Measurements from ENCODE around the gene SAMSN1.

DNA sequence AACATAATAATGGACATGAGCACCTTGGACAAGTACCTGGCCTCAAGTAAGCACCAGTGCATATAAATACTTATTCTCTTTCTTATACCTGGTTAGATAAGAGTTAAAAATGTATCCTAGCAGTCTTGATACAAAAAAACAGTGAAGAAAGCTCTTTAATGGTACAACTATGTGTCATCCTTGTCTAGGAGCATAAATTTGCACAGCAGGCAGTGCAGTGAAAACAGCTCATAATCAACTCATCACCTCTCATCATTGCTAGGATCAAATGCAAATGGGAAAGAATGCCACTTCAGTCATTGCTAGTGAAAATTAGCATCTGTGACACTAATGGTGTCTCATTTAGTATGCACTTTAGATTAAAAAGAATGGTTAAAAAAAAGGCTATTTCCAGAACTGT, 7.6 kb downstream of the SAMSN1 start:
- no peak for TF ChIP-seq POLR2A (IDR thresholded peaks at IDR 0.05; ENCODE audit: extremely low read depth, insufficient read length)
- TF ChIP-seq, protein P1, sequence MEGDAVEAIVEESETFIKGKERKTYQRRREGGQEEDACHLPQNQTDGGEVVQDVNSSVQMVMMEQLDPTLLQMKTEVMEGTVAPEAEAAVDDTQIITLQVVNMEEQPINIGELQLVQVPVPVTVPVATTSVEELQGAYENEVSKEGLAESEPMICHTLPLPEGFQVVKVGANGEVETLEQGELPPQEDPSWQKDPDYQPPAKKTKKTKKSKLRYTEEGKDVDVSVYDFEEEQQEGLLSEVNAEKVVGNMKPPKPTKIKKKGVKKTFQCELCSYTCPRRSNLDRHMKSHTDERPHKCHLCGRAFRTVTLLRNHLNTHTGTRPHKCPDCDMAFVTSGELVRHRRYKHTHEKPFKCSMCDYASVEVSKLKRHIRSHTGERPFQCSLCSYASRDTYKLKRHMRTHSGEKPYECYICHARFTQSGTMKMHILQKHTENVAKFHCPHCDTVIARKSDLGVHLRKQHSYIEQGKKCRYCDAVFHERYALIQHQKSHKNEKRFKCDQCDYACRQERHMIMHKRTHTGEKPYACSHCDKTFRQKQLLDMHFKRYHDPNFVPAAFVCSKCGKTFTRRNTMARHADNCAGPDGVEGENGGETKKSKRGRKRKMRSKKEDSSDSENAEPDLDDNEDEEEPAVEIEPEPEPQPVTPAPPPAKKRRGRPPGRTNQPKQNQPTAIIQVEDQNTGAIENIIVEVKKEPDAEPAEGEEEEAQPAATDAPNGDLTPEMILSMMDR (IDR thresholded peaks at IDR 0.05; ENCODE audit: low read depth, low read length) = no peak
- TF ChIP-seq, protein P2, sequence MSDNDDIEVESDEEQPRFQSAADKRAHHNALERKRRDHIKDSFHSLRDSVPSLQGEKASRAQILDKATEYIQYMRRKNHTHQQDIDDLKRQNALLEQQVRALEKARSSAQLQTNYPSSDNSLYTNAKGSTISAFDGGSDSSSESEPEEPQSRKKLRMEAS (IDR thresholded peaks at IDR 0.05; ENCODE audit: low read depth, low read length) = no peak

All from NB4 (cell line).